Measurements from ENCODE around the gene CAAP1.

DNA sequence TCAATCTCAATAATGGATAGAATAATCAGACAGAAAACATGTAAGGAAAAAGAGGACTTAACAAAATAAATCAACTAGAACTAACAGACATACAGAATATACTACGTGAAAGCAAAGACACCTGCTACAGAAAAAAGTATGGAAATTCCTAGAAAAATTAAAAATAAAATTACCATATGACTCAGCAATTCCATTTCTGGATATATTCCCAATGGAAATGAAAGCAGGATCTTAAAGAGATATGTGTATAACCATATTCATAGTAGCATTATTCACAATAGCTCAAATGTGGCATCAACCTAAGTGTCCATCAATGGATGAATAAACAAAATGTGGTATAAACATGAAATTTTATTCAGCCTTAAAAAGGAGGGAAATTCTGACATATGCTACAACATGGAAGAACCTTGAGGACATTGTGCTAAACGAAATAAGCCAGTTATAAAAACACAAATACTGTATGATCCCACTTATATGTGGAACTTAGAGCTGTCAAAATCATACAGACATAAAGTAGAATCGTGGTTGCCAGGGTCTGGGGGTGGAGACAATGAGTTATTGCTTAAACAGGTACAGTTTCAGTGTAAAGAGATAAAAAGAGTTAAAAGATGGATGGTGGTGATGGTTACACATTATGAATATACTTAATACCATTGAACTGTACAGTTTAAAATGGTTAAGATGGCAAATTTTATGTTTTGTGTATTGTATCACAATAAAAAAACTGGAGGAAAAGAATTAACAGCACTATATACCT lies 47.5 kb upstream of the CAAP1 start:
- TF ChIP-seq, protein P1, sequence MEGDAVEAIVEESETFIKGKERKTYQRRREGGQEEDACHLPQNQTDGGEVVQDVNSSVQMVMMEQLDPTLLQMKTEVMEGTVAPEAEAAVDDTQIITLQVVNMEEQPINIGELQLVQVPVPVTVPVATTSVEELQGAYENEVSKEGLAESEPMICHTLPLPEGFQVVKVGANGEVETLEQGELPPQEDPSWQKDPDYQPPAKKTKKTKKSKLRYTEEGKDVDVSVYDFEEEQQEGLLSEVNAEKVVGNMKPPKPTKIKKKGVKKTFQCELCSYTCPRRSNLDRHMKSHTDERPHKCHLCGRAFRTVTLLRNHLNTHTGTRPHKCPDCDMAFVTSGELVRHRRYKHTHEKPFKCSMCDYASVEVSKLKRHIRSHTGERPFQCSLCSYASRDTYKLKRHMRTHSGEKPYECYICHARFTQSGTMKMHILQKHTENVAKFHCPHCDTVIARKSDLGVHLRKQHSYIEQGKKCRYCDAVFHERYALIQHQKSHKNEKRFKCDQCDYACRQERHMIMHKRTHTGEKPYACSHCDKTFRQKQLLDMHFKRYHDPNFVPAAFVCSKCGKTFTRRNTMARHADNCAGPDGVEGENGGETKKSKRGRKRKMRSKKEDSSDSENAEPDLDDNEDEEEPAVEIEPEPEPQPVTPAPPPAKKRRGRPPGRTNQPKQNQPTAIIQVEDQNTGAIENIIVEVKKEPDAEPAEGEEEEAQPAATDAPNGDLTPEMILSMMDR (IDR thresholded peaks at IDR 0.05), result no peak
- no peak for TF ChIP-seq POLR2A (IDR thresholded peaks at IDR 0.05)

Data from adrenal gland (tissue), 5 donors.